KMS-11 (cell line): Measurements from ENCODE around the gene BABAM2.
"Not testable (repeated sequence)": the region's sequence is repeated elsewhere in the genome, so short reads cannot be mapped to it uniquely, and the experiment has no call there.

Experiments
- H2AFZ ChIP-seq: fragments of 200-600 bp; sonication (generic); 2 replicates; pipeline ENCODE4 v1.6.1; 2016; ENCODE audit warnings: antibody characterized with exemption, mixed run types, low read depth
- H3K27ac ChIP-seq: fragments of 200-600 bp; sonication (generic); 2 replicates; pipeline ENCODE4 v1.6.1; 2016; ENCODE audit warnings: mild to moderate bottlenecking, mixed run types
- H3K27me3 ChIP-seq: fragments of 200-600 bp; sonication (generic); 2 replicates; pipeline ENCODE4 v1.6.1; 2017; ENCODE audit warnings: mild to moderate bottlenecking, low read depth, mixed run types, moderate library complexity; ENCODE audit not compliant: insufficient read depth
- H3K36me3 ChIP-seq: fragments of 200-600 bp; sonication (generic); 2 replicates; pipeline ENCODE4 v1.6.1; 2017; ENCODE audit warnings: mild to moderate bottlenecking, mixed run types; ENCODE audit not compliant: insufficient read depth
- H3K4me1 ChIP-seq: fragments of 200-600 bp; sonication (generic); 2 replicates; pipeline ENCODE4 v1.6.1; 2016; ENCODE audit warnings: mild to moderate bottlenecking, low read depth, mixed run types; ENCODE audit not compliant: poor library complexity, severe bottlenecking
- H3K4me2 ChIP-seq: fragments of 200-600 bp; sonication (generic); 2 replicates; pipeline ENCODE4 v1.7.0; 2016; ENCODE audit warnings: mild to moderate bottlenecking, mixed run types
- H3K4me3 ChIP-seq: fragments of 200-600 bp; sonication (generic); IDR thresholded peaks from 2 replicates; pipeline ENCODE4 v1.6.1; 2017; ENCODE audit warnings: low read depth, low read length, mixed read lengths; ENCODE audit not compliant: insufficient read depth
- H3K79me2 ChIP-seq: fragments of 200-600 bp; sonication (generic); 2 replicates; pipeline ENCODE4 v1.6.1; 2016; ENCODE audit warnings: low read depth, mixed run types; ENCODE audit not compliant: insufficient read depth
- H3K9ac ChIP-seq: fragments of 200-600 bp; sonication (generic); 2 replicates; pipeline ENCODE4 v1.6.1; 2016; ENCODE audit warnings: mild to moderate bottlenecking, mixed run types
- H4K20me1 ChIP-seq: fragments of 200-600 bp; sonication (generic); 2 replicates; pipeline ENCODE4 v1.6.1; 2016; ENCODE audit warnings: mild to moderate bottlenecking, mixed run types; ENCODE audit not compliant: insufficient read depth
- CTCF ChIP-seq: fragments of 200-600 bp; sonication (generic); conservative IDR thresholded peaks from 2 replicates; pipeline ENCODE4 v1.6.1; 2017; ENCODE audit warnings: low read depth, mild to moderate bottlenecking, antibody characterized with exemption, low read length, moderate library complexity, mixed read lengths

Gene BABAM2

GRCh38 chr2:27967076-27967475 is 76.5 kb downstream of the BABAM2 start:
- Histone ChIP-seq H3K9ac (peak overlapping the region; percentile 18; the same call in 1 of the 2 replicates), H3K27ac (peak overlapping the region; percentile 71), H2AFZ (no peak overlapping the region), H3K4me3 (no peak overlapping the region), H3K36me3 (no peaks in the 10 kb centered on the region), H4K20me1 (no peaks in the 10 kb centered on the region), H3K27me3 (no peaks in the 10 kb centered on the region), H3K79me2 (peaks cover 26% of the 10 kb centered on the region; the same call in 1 of the 2 replicates), H3K4me2 (peak overlapping the region; percentile 88), H3K4me1 (peaks cover 51% of the 10 kb centered on the region)
- no peak for TF ChIP-seq CTCF

GRCh38 chr2:27968045-27968444 is 77.5 kb downstream of the BABAM2 start:
- H3K4me2 ChIP-seq, H3K36me3 ChIP-seq, H2AFZ ChIP-seq, H3K27me3 ChIP-seq, H4K20me1 ChIP-seq, H3K27ac ChIP-seq, H3K9ac ChIP-seq, H3K4me3 ChIP-seq: not testable (repeated sequence)
- Histone ChIP-seq H3K4me1 (peaks cover 42% of the 10 kb centered on the region), H3K79me2 (peaks cover 20% of the 10 kb centered on the region; the same call in 1 of the 2 replicates)

- not testable (repeated sequence) for H3K36me3 ChIP-seq, H3K27me3 ChIP-seq, H3K4me3 ChIP-seq, H4K20me1 ChIP-seq, H3K9ac ChIP-seq, H3K4me2 ChIP-seq, H2AFZ ChIP-seq, H3K27ac ChIP-seq
- H3K4me1 ChIP-seq, result peaks cover 37% of the 10 kb centered on the region
- H3K79me2 ChIP-seq, result peaks cover 15% of the 10 kb centered on the region; the same call in 1 of the 2 replicates
Observed at GRCh38 chr2:27968957-27969356, 78.4 kb downstream of the BABAM2 start.

GRCh38 chr2:27972311-27972710 is 81.8 kb downstream of the BABAM2 start:
- Histone ChIP-seq H3K4me1 (peaks cover 4% of the 10 kb centered on the region), H3K4me3 (no peak overlapping the region), H3K27ac (no peak overlapping the region), H4K20me1 (no peaks in the 10 kb centered on the region), H3K9ac (no peak overlapping the region), H3K4me2 (no peak overlapping the region), H2AFZ (no peak overlapping the region), H3K79me2 (no peaks in the 10 kb centered on the region), H3K36me3 (no peaks in the 10 kb centered on the region), H3K27me3 (no peaks in the 10 kb centered on the region)
- no peak for TF ChIP-seq CTCF

GRCh38 chr2:27973592-27973991 is 83.1 kb downstream of the BABAM2 start:
- H4K20me1 ChIP-seq, result no peaks in the 10 kb centered on the region
- H3K4me1 ChIP-seq, result no peaks in the 10 kb centered on the region
- H3K4me2 ChIP-seq, result no peak overlapping the region
- no peak overlapping the region for H3K27ac ChIP-seq
- H3K79me2 ChIP-seq, result no peaks in the 10 kb centered on the region
- H3K36me3 ChIP-seq, result no peaks in the 10 kb centered on the region
- H3K27me3 ChIP-seq, result no peaks in the 10 kb centered on the region
- no peak overlapping the region for H2AFZ ChIP-seq
- no peak overlapping the region for H3K9ac ChIP-seq
- TF ChIP-seq CTCF, result no peak
- H3K4me3 ChIP-seq, result no peak overlapping the region
